Aorta (tissue), 5 donors: ENCODE data around the gene EMP1. TPM values are rescaled to one million over a fixed set of nuclear protein-coding genes. Genes with fewer than 3 reads are reported as not detected.

Experiments
- ATAC-seq: fragments of 200-7000 bp; cut with Tn5 transposase; one replicate; pipeline ENCODE4 v1.9.1; 2022; ENCODE audit warnings: moderate library complexity; ENCODE audit not compliant: low FRiP score
- DNase-seq, 2 donors: peaks; one replicate each; pipeline ENCODE4 v3.0.0-alpha.2; 2020
- H3K27ac ChIP-seq, 2 donors: one replicate each; pipeline ENCODE4 v1.5.1; 2013; ENCODE audit warnings: low read length in 2 of 2, mild to moderate bottlenecking in 2 of 2, moderate library complexity in 2 of 2, control low read depth in 1 of 2, inconsistent platforms in 1 of 2, low read depth in 1 of 2
- H3K27me3 ChIP-seq, 2 donors: one replicate each; pipeline ENCODE4 v1.6.1; 2013; ENCODE audit warnings: control low read depth in 1 of 2, low read length in 1 of 2, mild to moderate bottlenecking in 1 of 2, moderate library complexity in 1 of 2; ENCODE audit not compliant: insufficient read depth in 2 of 2, control insufficient read depth in 1 of 2
- H3K36me3 ChIP-seq, 2 donors: one replicate each; pipeline ENCODE4 v1.6.1; 2013; ENCODE audit warnings: control low read depth in 1 of 2, low read length in 1 of 2, mild to moderate bottlenecking in 1 of 2; ENCODE audit not compliant: insufficient read depth in 2 of 2, control insufficient read depth in 1 of 2
- H3K4me1 ChIP-seq, 2 donors: one replicate each; pipeline ENCODE4 v1.6.1; 2013; ENCODE audit warnings: low read length in 2 of 2, control low read depth in 1 of 2, mild to moderate bottlenecking in 1 of 2, moderate library complexity in 1 of 2; ENCODE audit not compliant: insufficient read depth in 2 of 2, control insufficient read depth in 1 of 2
- H3K4me3 ChIP-seq, 2 donors: one replicate each; pipeline ENCODE4 v1.5.1; 2013; ENCODE audit warnings: low read length in 2 of 2, control low read depth in 1 of 2, mild to moderate bottlenecking in 1 of 2
- H3K9me3 ChIP-seq: one replicate; pipeline ENCODE4 v1.6.1; 2013; ENCODE audit warnings: mild to moderate bottlenecking, low read length; ENCODE audit not compliant: control insufficient read depth
- WGBS, 2 donors: extraction: QIAGEN DNeasy Blood & Tissue Kit; methylation state at CpG; one replicate each; pipeline ENCODE4 v1.1.7; 2013; 5-methylcytosine and 5-hydroxymethylcytosine counted together
- intact Hi-C, 2 donors: fragments of 100-400 bp; cut with DNase I; formaldehyde crosslinking; loops; one replicate each; pipeline versions ENCODE4 v1.14.2 to v1.15.0; 2022
- polyA plus RNA-seq, 2 donors: library from polyadenylated mRNA; stranded (reverse); fragments of 200-250 nt; gene quantifications; one replicate each; pipeline ENCODE4 v1.2.3, GENCODE V29; 2013
- total RNA-seq, 2 donors: library from RNA; stranded (reverse); fragmentation: NEBNext Ultra II Directional; extraction: Animal tissue kit (Norgen Biotek cat#: 25700); gene quantifications; one replicate each; pipeline ENCODE4 v1.2.1, GENCODE V29; 2021
- donor health status: healthy with polysubstance abuse.
- donor health status: Bipolar disorder and iron deficiency.
- donor health status: DM: no; HTN: no; CAD: no.
- donor health status: DM: no; HTN: no; CAD: no.
- donor health status: DM: yes; HTN: yes; CAD: no.

The EMP1 gene
- total and polyA plus RNA-seq, 4 donors, result 32.6 to 594 (median 316) TPM

GRCh38 chr12:13208533-13209435, 12.3 kb downstream of the EMP1 start:
- DNase-seq (no peak), ATAC-seq (no peak)
- Histone ChIP-seq H3K9me3 (no peaks in the 10 kb centered on the region), H3K4me3 (no peak overlapping the region), H3K4me1 (no peaks in the 10 kb centered on the region), H3K27ac (no peak overlapping the region), H3K27me3 (no peaks in the 10 kb centered on the region), H3K36me3 (no peaks in the 10 kb centered on the region)
- WGBS, 2 donors, result 72 to 75% methylated on average over 9 of the region's 9 CpGs
- intact Hi-C loops, result loop anchor here (2.0 to 5.0 kb wide), 3 partner anchors 206 to 420 kb away; partner anchors contain the start of gene HEBP1 (in 1 of the 2)

- no peaks in the 10 kb centered on the region for H3K27me3 ChIP-seq
- intact Hi-C loops, result loop anchor here (2.0 to 10.0 kb wide), 8 partner anchors 112 to 421 kb away; partner anchors contain the start of genes DDX47 (in 1 of the 2) and HEBP1 (in 1 of the 2)
- no peak overlapping the region for H3K4me3 ChIP-seq
- no peak overlapping the region for H3K27ac ChIP-seq
- DNase-seq (peak in 1 of 2 donors; percentile 35), ATAC-seq (no peak)
- H3K36me3 ChIP-seq, result no peaks in the 10 kb centered on the region
- no peaks in the 10 kb centered on the region for H3K4me1 ChIP-seq
- H3K9me3 ChIP-seq, result no peaks in the 10 kb centered on the region
- 78% methylated on average over 7 of the region's 7 CpGs for WGBS, 2 donors
Observed at GRCh38 chr12:13209436-13210235, 13.1 kb downstream of the EMP1 start.

GRCh38 chr12:13210236-13211190, 14.0 kb downstream of the EMP1 start:
- no peak overlapping the region for H3K4me3 ChIP-seq
- 72 to 74% methylated on average over 4 of the region's 4 CpGs for WGBS, 2 donors
- H3K27me3 ChIP-seq, result no peaks in the 10 kb centered on the region
- H3K36me3 ChIP-seq, result no peaks in the 10 kb centered on the region
- H3K9me3 ChIP-seq, result no peaks in the 10 kb centered on the region
- ATAC-seq (no peak), DNase-seq (no peak)
- intact Hi-C loops, result loop anchor here (5.0 to 10.0 kb wide), 5 partner anchors 113 to 396 kb away; partner anchors contain the start of gene DDX47 (in 1 of the 2)
- H3K4me1 ChIP-seq, result no peaks in the 10 kb centered on the region
- no peak overlapping the region for H3K27ac ChIP-seq

GRCh38 chr12:13211191-13211858, 14.8 kb downstream of the EMP1 start:
- H3K27ac ChIP-seq, result no peak overlapping the region

GRCh38 chr12:13211859-13212664, 15.5 kb downstream of the EMP1 start:
- WGBS, 2 donors, result 50 to 61% methylated on average over 8 of the region's 8 CpGs
- intact Hi-C loops, result loop anchor here (2.0 to 10.0 kb wide), 6 partner anchors 115 to 397 kb away; partner anchors contain the start of genes DDX47 (in 1 of the 2) and HEBP1 (in 1 of the 2)

More at GRCh38 chr12:13211191-13211858, 14.8 kb downstream of the EMP1 start:
- 74 to 76% methylated on average over 7 of the region's 7 CpGs for WGBS, 2 donors
- Histone ChIP-seq H3K27me3 (no peaks in the 10 kb centered on the region), H3K4me3 (no peak overlapping the region), H3K36me3 (no peaks in the 10 kb centered on the region), H3K9me3 (no peaks in the 10 kb centered on the region), H3K4me1 (no peaks in the 10 kb centered on the region)
- DNase-seq (no peak), ATAC-seq (no peak)
- intact Hi-C loops, result loop anchor here (5.0 to 10.0 kb wide), 5 partner anchors 114 to 397 kb away; partner anchors contain the start of gene DDX47 (in 1 of the 2)

GRCh38 chr12:13215056-13215455, 18.5 kb downstream of the EMP1 start:
- Histone ChIP-seq H3K27me3 (no peaks in the 10 kb centered on the region), H3K36me3 (no peaks in the 10 kb centered on the region), H3K9me3 (no peaks in the 10 kb centered on the region), H3K4me1 (no peaks in the 10 kb centered on the region), H3K27ac (no peak overlapping the region), H3K4me3 (no peak overlapping the region)
- 92% methylated on average over 4 of the region's 4 CpGs for WGBS, 2 donors
- ATAC-seq (no peak), DNase-seq (no peak)
- intact Hi-C loops, result loop anchor here in 1 of 2 donors (10.0 kb wide), 1 partner anchor 400 kb away; the partner anchor contains the start of gene DDX47

More at GRCh38 chr12:13211859-13212664, 15.5 kb downstream of the EMP1 start:
- Histone ChIP-seq H3K27ac (no peak overlapping the region), H3K4me1 (no peaks in the 10 kb centered on the region), H3K4me3 (no peak overlapping the region), H3K27me3 (no peaks in the 10 kb centered on the region), H3K36me3 (no peaks in the 10 kb centered on the region), H3K9me3 (no peaks in the 10 kb centered on the region)
- ATAC-seq, result peak; percentile 58
- peak in 1 of 2 donors; percentile 74 for DNase-seq

GRCh38 chr12:13218641-13219040, 22.1 kb downstream of the EMP1 start:
- intact Hi-C loops, result loop anchor here in 1 of 2 donors (10.0 kb wide), 1 partner anchor 404 kb away; the partner anchor contains the start of gene DDX47

More at GRCh38 chr12:13218641-13219040, 22.1 kb downstream of the EMP1 start:
- Histone ChIP-seq H3K9me3 (no peaks in the 10 kb centered on the region), H3K4me1 (no peaks in the 10 kb centered on the region), H3K36me3 (no peaks in the 10 kb centered on the region), H3K27ac (no peak overlapping the region), H3K4me3 (no peak overlapping the region), H3K27me3 (no peaks in the 10 kb centered on the region)
- ATAC-seq (no peak), DNase-seq (no peak)
- WGBS, 2 donors, result 85 to 96% methylated on average over 3 of the region's 3 CpGs
